ENCODE results near the gene TAL1. TPM values are rescaled to one million over a fixed set of nuclear protein-coding genes. Genes with fewer than 3 reads are reported as not detected.

The TAL1 gene
- total and polyA plus RNA-seq, 2 of the 8 experiments (the other 6 are each of a cell fraction or from before 2014, with no cell fraction given), result 0.09 to 0.15 TPM

DNA sequence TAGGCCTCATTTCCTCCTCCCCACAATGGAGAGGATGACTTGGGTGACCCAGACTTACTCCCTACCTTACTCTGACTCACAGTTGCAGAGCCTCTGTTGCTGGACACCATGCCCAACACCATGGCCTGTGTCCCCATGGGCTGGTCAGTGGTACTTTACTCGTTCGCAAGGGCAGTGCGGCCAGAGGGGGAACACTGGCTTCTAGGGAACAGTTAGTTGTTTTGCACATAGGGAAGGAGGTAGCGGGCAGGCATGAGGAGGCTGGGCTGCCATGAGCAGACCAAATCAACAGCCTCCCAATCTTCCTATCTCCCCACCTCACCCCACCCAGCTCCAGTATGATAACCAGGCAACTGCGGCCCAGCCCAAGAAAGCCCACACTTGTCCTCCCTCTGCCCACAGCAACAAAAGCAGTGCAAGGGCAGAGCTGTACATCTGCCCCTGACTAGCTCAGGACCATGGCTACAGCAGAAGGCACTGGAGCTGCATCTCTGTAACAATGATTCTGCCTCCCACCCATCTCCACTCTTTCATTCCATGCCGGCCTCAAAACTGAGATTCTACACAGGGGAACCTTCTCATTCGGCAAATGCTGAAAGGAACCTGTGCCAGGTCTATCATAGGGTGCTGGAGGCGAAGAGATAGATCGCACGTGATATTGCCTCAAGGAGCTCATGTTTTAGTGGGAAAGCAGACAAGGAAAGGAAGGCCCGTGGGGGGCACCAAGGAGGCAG is 18.6 kb downstream of the TAL1 start (continued):
- TF ChIP-seq EP300 (IDR thresholded peaks at IDR 0.05; ENCODE audit: borderline replicate concordance in 1 of 2, low read depth in 2 of 2, low read length in 2 of 2) (no peak), GABPA (IDR thresholded peaks at IDR 0.05; ENCODE audit: borderline replicate concordance, insufficient read depth, low read length) (no peak), KDM1A (IDR thresholded peaks at IDR 0.05; ENCODE audit: borderline replicate concordance, low read length) (no peak), KDM4A (IDR thresholded peaks at IDR 0.05; ENCODE audit: low read depth, low read length, severe bottlenecking) (no peak), CBX8 (IDR thresholded peaks at IDR 0.05; ENCODE audit: borderline replicate concordance, low read depth, low read length) (no peak), EGR1 (IDR thresholded peaks at IDR 0.05; ENCODE audit: borderline replicate concordance, low read depth, low read length) (no peak)
- TF ChIP-seq, protein P1, sequence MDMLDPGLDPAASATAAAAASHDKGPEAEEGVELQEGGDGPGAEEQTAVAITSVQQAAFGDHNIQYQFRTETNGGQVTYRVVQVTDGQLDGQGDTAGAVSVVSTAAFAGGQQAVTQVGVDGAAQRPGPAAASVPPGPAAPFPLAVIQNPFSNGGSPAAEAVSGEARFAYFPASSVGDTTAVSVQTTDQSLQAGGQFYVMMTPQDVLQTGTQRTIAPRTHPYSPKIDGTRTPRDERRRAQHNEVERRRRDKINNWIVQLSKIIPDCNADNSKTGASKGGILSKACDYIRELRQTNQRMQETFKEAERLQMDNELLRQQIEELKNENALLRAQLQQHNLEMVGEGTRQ (IDR thresholded peaks at IDR 0.05; ENCODE audit: low read length), result no peak

All from H1 (cell line).